ENCODE results near the gene SLC5A6. TPM values are rescaled to one million over a fixed set of nuclear protein-coding genes. Genes with fewer than 3 reads are reported as not detected.

Gene SLC5A6
- total and polyA plus RNA-seq, 2 of the 8 experiments (the other 6 are each of a cell fraction or from before 2014, with no cell fraction given) = 118 to 183 TPM

GRCh38 chr2:27209621-27210401 is 2.3 kb downstream of the SLC5A6 start:
- Histone ChIP-seq H3K18ac (ENCODE audit: extremely low read depth, low read length) (no peak overlapping the region), H2AFZ (ENCODE audit: low read length) (no peak overlapping the region), H2AK5ac (ENCODE audit: low read depth, low read length) (no peak overlapping the region), H3K4me1 (replicated peaks in 1 of 4; ENCODE audit: control insufficient read depth in 3 of 4, insufficient read depth in 4 of 4, low read length in 3 of 4) (no peaks in the 10 kb centered on the region; a peak in 2 of 7 replicates), H3K56ac (replicated peaks; ENCODE audit: insufficient read length, low read depth, low read length) (no peak overlapping the region), H3K4me3 (ENCODE audit: extremely low read depth in 1 of 4, insufficient read depth in 2 of 4, low read depth in 3 of 4, low read length in 4 of 4) (no peak overlapping the region; a peak in 1 of 8 replicates), H3K27ac (ENCODE audit: low read depth, low read length) (peak overlapping the region; percentile 12; the same call in 1 of the 2 replicates), H3K23ac (ENCODE audit: insufficient read length) (no peak overlapping the region), H3K14ac (ENCODE audit: insufficient read length) (no peak overlapping the region), H3K36me3 (ENCODE audit: control insufficient read depth in 2 of 4, insufficient read depth in 4 of 4, low read length in 3 of 4) (peaks cover 33 to 60% (median 41%) of the 10 kb centered on the region in 4 experiments), H4K91ac (replicated peaks; ENCODE audit: insufficient read length, low read length) (no peak overlapping the region), H3K9me3 (ENCODE audit: insufficient read depth in 2 of 2, low read depth in 1 of 2, low read length in 1 of 2) (no peaks in the 10 kb centered on the region), H3K9ac (replicated peaks in 1 of 4; ENCODE audit: extremely low read depth in 1 of 4, low read depth in 3 of 4, low read length in 3 of 4) (no peak overlapping the region), H4K5ac (ENCODE audit: insufficient read length, low read depth, low read length) (no peak overlapping the region), H2BK15ac (ENCODE audit: low read length) (no peak overlapping the region), H2BK20ac (ENCODE audit: low read length) (no peak overlapping the region), H3K79me1 (ENCODE audit: low read depth, low read length) (no peaks in the 10 kb centered on the region), H2BK12ac (ENCODE audit: low read depth, low read length) (no peak overlapping the region), H3K79me2 (ENCODE audit: control insufficient read depth in 1 of 2, insufficient read depth in 2 of 2, low read length in 2 of 2) (peaks cover 0 to 18% of the 10 kb centered on the region in 2 experiments; a peak in 3 of 4 replicates), H3K27me3 (replicated peaks in 1 of 4; ENCODE audit: control insufficient read depth in 3 of 4, extremely low read depth in 1 of 4, insufficient read depth in 3 of 4, low read length in 3 of 4) (no peaks in the 10 kb centered on the region), H4K20me1 (replicated peaks in 1 of 2; ENCODE audit: control insufficient read depth in 1 of 2, insufficient read depth in 2 of 2, low read length in 2 of 2) (peaks cover 0 to 18% of the 10 kb centered on the region in 2 experiments), H4K8ac (ENCODE audit: extremely low read depth, insufficient read depth, low read length) (no peak overlapping the region), H3K23me2 (ENCODE audit: low read depth, low read length) (peaks cover 12% of the 10 kb centered on the region), H3K4ac (replicated peaks; ENCODE audit: insufficient read length, low read depth, low read length) (no peak overlapping the region), H2BK120ac (replicated peaks; ENCODE audit: low read depth, low read length) (no peak overlapping the region), H3K4me2 (ENCODE audit: insufficient read depth in 1 of 2, low read depth in 2 of 2, low read length in 2 of 2) (no peak overlapping the region; a peak in 2 of 4 replicates), H2BK5ac (ENCODE audit: low read depth, low read length) (no peak overlapping the region)
- WGBS, 2 experiments (ENCODE audit: extremely low coverage in 1 of 2, insufficient coverage in 1 of 2, insufficient read length in 1 of 2, insufficient replicate concordance in 2 of 2, low coverage in 1 of 2, low lambda C conversion rate in 2 of 2, missing lambda C conversion rate in 1 of 2) = 87% methylated on average over 6 of the region's 6 CpGs; no CpG with 5 or more reads in 1 of the 2 experiments
- no peak for DNase-seq (ENCODE audit: low read depth in 1 of 2, low spot score in 2 of 2)
- no peak for FAIRE-seq
- ChIA-PET POLR2A (ENCODE audit: partially characterized antibody) (interaction anchor here (1.0 to 6.8 kb wide), 3 partner anchors 11 to 52 kb away, joined by 3 to 42 read pairs (median 3); no protein-coding TSS in a partner anchor), CTCF (ENCODE audit: partially characterized antibody) (interaction anchor here (0.6 to 1.3 kb wide), 4 partner anchors 15 to 128 kb away, joined by 3 to 6 read pairs (median 4); no protein-coding TSS in a partner anchor)
- TF ChIP-seq ATF2 (IDR thresholded peaks at IDR 0.05; ENCODE audit: low read length) = no peak
- TF ChIP-seq PHF8 (conservative IDR thresholded peaks at IDR 0.05; ENCODE audit: low read depth, low read length) = no peak
- no peak for TF ChIP-seq EP300 (IDR thresholded peaks at IDR 0.05; ENCODE audit: borderline replicate concordance in 1 of 2, low read depth in 2 of 2, low read length in 2 of 2)
- TF ChIP-seq TAF1 (IDR thresholded peaks at IDR 0.05; ENCODE audit: low read depth, low read length) = no peak
- no peak for TF ChIP-seq EZH2 (IDR thresholded peaks at IDR 0.05; ENCODE audit: low read depth, low read length, severe bottlenecking)
- no peak for TF ChIP-seq SP2 (IDR thresholded peaks at IDR 0.05; ENCODE audit: low read length)
- TF ChIP-seq SP1 (IDR thresholded peaks at IDR 0.05; ENCODE audit: low read depth, low read length) = no peak
- no peak for TF ChIP-seq TAF7 (optimal IDR thresholded peaks at IDR 0.05; ENCODE audit: borderline replicate concordance, low read depth, low read length)
- no peak for TF ChIP-seq GTF2F1 (IDR thresholded peaks at IDR 0.05; ENCODE audit: borderline replicate concordance, low read depth, low read length)
- TF ChIP-seq JUND (IDR thresholded peaks at IDR 0.05; ENCODE audit: low read length) = no peak
